ENCODE results near the gene ZSCAN30.

The ZSCAN30 gene

DNA sequence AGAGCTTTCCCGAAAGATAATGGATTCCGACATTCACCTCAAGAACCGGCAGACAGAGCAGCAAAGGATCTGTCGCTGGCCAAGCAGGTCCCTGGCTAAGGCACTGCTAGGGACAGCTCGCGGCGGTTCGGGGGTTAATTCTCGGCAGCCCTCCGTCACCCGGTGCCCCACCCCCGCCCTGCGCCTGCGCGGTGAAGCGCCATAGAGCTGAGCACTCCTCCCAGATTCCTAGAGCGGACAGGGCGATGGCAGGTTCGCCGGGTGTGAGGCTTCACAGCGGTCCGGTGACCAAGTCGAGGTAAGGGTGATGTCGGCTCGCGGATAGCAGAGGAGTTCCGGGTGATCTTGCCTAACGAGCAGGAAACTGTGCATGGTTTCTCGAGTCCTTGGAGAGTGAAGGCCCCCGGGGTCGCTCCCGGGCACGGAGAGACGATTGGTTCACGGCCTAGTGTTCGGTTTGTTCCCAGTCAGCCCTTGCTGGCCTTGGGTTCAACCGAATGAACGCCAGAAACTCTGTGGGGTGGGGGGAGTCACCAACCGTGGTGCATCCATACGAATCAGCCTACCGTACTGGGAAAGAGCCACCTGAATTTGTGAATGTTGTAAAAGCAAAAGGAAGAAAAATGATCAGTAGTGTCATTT is at the start of gene ZSCAN30:
Gene ZSCAN30, minus strand, starts transcription at position 136 of the 642 bp plus-strand sequence. CDS start 25,877 bp downstream, outside the sequence.
- DNase-seq (ENCODE audit: low read depth): peak; percentile 97
- H3K4me3 ChIP-seq (ENCODE audit: low read depth, low read length): peak within 1 kb of the TSS; percentile 99
- TF ChIP-seq, protein P1, sequence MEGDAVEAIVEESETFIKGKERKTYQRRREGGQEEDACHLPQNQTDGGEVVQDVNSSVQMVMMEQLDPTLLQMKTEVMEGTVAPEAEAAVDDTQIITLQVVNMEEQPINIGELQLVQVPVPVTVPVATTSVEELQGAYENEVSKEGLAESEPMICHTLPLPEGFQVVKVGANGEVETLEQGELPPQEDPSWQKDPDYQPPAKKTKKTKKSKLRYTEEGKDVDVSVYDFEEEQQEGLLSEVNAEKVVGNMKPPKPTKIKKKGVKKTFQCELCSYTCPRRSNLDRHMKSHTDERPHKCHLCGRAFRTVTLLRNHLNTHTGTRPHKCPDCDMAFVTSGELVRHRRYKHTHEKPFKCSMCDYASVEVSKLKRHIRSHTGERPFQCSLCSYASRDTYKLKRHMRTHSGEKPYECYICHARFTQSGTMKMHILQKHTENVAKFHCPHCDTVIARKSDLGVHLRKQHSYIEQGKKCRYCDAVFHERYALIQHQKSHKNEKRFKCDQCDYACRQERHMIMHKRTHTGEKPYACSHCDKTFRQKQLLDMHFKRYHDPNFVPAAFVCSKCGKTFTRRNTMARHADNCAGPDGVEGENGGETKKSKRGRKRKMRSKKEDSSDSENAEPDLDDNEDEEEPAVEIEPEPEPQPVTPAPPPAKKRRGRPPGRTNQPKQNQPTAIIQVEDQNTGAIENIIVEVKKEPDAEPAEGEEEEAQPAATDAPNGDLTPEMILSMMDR (IDR thresholded peaks at IDR 0.05; ENCODE audit: insufficient read depth, low read depth, low read length, missing control alignments): no peak

DNA sequence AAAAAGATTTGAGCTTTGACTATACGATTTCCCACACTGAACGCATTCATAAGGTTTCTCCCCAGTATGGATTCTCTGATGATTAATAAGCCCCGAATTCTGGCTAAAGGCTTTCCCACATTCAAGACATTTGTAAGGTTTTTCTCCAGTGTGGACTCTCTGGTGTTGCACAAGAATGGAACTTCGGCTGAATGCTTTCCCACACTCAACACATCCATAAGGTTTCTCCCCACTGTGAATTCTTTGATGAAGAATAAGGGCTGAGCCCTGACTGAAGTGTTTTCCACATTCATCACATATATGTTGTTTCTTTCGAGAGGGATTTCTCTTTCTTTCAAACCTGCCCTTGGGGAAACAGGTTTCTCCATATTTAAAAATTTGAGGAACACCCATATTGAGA is 47.3 kb upstream of the ZSCAN30 start:
- no peak overlapping the region for H3K4me3 ChIP-seq (ENCODE audit: low read depth, low read length)
- DNase-seq (ENCODE audit: low read depth): no peak
- TF ChIP-seq, protein P1 (IDR thresholded peaks at IDR 0.05; ENCODE audit: insufficient read depth, low read depth, low read length, missing control alignments): no peak

DNA sequence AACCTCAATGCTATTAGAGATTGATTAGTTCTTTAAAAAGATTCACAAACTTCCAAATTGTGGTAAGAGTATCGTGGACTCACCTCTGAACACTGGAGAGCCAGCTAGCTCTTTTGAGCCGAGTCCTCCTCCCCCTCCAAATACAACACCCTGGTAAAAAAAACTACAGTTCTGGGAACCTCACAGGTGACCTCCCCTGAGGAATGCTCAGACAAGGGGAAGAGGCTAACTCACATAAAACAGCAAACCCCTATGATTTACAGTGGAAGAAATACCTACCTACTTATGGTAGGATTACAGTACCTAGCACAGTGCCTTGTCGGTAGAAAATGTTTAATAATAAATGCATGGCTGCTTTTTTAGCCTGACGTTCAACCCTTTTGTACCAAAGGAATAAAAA is 45.8 kb upstream of the ZSCAN30 start:
- DNase-seq (ENCODE audit: low read depth): no peak
- TF ChIP-seq, protein P1 (IDR thresholded peaks at IDR 0.05; ENCODE audit: insufficient read depth, low read depth, low read length, missing control alignments): no peak

DNA sequence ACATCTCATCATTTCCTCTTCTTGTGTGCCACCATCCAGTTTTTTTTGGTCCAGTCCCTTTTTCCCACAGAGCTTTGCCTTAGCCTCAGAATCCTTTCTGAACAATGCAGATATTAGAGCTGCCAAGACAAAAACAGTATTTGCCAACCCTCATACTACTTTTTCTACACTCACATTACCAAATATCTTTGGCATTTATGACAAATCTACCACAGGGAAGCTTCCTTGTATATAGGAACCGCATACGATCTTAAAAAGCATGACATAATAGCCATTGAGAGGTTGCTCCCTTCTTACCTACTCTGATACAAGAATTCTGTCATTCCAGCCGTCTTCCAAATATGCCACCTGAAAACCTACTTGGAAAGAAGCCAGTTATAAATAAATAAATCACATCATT is 44.8 kb upstream of the ZSCAN30 start:
- TF ChIP-seq, protein P1 (IDR thresholded peaks at IDR 0.05; ENCODE audit: insufficient read depth, low read depth, low read length, missing control alignments): no peak
- DNase-seq (ENCODE audit: low read depth): no peak
- H3K4me3 ChIP-seq (ENCODE audit: low read depth, low read length): no peak overlapping the region

More for the DNA sequence above, 45.8 kb upstream of the ZSCAN30 start:
- no peak overlapping the region for H3K4me3 ChIP-seq (ENCODE audit: low read depth, low read length)

DNA sequence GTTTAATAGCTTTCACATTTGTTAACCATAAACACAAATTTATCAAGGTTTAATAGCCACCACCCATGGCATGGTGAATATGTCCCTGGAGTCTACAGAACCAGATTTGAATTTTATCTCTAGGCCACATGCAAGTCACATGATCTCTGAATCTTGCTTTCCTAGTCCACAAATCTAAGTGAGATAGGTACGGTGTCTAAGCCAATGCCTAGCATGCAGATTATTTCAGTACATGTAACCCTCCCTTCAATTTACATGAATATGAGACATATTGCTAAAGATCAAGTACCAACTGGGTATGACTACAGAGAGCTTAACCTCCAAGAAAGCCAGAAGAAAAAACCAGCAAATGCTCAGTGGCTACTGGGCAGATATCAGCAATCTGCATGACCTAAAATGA is 44.2 kb upstream of the ZSCAN30 start:
- TF ChIP-seq, protein P1 (IDR thresholded peaks at IDR 0.05; ENCODE audit: insufficient read depth, low read depth, low read length, missing control alignments): no peak
- DNase-seq (ENCODE audit: low read depth): no peak
- no peak overlapping the region for H3K4me3 ChIP-seq (ENCODE audit: low read depth, low read length)

DNA sequence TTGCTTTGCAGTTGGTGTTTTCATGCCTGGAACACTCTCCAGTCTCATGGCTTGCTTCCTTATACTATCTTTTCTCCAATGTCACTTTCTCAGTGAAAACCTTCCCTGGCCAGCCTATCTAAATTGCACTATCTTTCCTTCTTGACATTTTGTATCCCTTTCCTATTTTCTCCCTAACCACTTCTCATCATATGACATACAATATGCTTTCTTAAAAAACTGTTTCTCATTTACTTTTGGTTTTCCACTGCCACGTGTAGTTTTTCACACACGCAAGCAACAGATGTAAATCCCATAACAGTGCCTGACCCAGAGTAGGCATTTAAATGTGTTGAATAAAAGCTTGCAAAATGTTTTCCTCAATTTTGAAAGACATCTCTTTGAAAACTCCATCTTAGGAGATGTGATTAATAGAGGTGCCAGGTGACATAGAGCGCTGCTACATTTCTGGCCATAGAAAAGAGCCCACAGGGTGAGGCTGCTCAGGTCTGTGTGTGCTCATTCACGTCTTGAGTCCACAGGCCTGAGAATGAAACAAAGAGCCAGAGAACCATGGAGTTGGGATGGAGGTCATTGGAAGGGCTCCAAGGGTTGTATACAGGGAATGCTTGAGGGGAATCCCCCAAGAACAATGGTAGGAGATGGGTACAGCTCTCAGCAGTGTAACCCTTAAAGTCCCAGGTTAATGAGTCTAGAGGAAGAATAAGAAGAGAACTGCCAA is 41.5 kb upstream of the ZSCAN30 start:
- TF ChIP-seq, protein P1 (IDR thresholded peaks at IDR 0.05; ENCODE audit: insufficient read depth, low read depth, low read length, missing control alignments): no peak
- DNase-seq (ENCODE audit: low read depth): no peak
- H3K4me3 ChIP-seq (ENCODE audit: low read depth, low read length): no peak overlapping the region
